Inflammatory macrophage (primary cell): ENCODE data around the gene GET3.
"Not testable (repeated sequence)": the region's sequence is repeated elsewhere in the genome, so short reads cannot be mapped to it uniquely, and the experiment has no call there.

Experiments used
- DNase-seq, 2 donors: peaks; one replicate each; pipeline ENCODE4 v3.0.0-alpha.2; 2020 to 2022
- total RNA-seq, 18 experiments: gene quantifications; one replicate each; lab custom pipeline; 2026; ENCODE audit warnings: mixed read lengths in 6 of 18, inconsistent platforms in 2 of 18; lab: John Stamatoyannopoulos, UW

Gene GET3
- total RNA-seq = 38.7 to 97.1 (median 64.3) reads per million in 18 experiments

DNA sequence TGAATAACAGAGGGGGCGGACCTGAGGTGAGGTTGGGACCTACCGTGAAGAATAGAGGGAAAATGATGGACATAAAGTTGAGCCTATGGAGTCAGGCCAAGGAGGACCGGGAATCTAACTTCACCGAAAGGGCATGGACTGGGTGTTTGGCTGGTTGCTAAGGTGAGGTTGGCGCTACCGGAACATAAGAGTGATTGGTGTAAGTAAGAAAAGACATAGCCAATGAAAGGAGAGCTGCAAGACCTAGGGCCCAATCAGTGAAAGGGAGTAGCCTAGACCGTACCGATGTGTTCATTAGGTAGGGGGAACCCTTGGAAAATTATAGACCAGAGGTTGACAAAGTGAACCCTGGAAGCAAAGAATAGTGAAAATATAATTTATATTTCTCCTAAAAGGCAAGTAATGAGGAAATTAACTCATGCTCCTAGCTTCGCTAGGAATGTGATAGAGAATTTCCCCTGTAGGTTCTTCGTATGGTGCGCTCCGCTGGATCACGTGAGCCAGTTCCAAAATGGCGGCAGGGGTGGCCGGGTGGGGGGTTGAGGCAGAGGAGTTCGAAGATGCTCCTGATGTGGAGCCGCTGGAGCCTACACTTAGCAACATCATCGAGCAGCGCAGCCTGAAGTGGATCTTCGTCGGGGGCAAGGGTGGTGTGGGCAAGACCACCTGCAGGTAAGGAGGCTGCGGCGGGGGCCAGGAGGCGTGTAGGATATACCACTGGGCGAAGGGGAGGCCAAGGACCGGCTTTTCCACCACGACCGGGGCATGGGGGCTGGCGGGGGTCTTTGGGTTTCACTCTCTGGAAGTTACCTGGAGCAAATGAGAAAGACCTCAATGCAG is at the start of gene GET3:
GET3 (plus strand) TSS at position 503 of the 840 bp plus-strand sequence; CDS start at position 512, 9 bp downstream.
- DNase-seq = peak; percentile 96 to 97

DNA sequence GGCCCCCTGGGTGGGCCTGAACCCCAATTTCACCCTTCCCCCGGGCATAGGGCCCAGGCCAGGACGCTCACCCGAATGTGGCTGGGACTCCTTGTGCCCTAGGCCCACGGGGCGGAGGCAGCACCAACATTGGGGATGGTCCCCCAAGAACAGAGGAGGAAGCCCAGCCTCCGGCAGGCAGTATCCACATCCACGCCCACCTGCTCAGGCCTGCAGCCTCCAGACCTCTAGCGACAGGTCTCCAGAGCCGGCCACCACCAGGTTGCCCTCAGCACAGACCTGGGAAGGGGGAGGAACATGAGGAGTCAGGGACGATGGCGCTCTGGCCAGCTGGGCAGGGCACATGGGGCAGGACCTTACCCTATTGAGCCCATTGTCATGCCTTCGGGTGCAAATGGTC is 48.3 kb upstream of the GET3 start:
- no peak for DNase-seq

DNA sequence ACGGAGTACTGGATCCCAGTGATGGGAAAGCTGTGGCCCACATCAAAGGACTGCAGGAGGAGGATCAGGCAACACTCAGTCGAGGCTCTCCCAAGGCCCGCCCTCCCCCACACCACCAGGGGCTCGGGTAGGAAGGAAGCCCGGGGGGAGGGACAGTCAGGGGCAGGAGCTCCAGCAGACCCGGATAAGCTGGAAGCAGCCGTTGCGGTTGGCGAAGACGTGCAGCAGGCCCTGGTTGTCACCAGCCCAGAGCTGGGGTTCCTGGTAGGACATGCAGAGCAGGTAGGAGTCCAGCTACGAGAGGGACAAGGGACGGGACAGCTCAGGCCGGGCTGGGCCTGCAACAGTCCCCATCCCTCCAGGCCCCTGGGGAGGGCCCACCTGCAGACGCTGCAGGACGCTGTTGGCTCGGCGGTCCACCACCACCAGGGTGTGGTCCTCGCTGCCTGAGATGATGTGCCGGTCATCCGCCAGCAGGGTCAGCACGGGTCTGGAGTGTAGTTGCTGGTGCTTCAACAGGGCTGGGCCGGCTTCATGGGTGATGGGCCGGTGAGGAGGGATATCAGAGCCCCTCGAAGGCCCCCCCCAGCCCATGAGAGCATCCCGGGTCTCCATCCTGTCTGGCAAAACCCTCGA is 47.6 kb upstream of the GET3 start:
- no peak for DNase-seq

GRCh38 chr19:12692960-12693359 is 44.3 kb upstream of the GET3 start:
- DNase-seq = no peak

DNA sequence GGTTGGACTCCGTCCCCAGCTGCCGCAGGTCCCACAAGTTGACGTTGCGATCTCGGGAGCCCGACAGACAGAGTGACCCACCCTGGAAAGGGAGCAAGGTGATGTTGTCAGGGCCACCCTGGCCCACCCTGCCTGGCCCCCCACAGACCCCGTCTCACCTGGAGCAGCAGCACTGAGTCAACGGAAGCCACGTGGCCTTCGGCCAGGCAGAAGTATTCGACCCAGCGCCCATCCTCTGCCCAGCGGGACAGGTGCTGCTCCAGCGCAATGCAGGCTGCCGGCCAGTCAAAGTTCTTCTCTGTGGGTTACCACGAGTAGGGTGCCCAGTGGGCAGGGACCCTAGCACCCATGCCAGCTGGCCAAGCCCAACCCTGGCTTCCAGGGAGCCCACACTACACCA is 42.7 kb upstream of the GET3 start:
- no peak for DNase-seq

DNA sequence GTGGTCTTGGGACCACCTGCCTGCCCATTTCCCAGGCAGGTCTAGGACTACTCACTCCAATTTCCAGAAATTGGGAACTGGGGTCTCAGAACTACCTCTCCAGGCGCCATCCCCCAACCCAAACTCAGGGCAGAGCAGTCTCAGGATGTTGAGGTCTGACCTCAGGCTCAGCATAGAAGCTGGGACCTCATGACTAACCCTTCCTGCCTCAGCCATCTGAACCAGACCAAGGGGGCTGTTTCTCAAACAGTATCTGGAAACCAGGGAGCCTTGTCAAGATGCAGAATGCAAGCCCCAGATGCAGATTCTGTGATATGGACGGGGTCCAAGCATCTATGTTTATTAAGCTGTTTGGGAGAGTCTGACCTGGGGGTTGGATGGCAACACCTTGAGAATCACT is 42.2 kb upstream of the GET3 start:
- no peak for DNase-seq

- no peak for DNase-seq
Measured at GRCh38 chr19:12695514-12695913, 41.8 kb upstream of the GET3 start.

DNA sequence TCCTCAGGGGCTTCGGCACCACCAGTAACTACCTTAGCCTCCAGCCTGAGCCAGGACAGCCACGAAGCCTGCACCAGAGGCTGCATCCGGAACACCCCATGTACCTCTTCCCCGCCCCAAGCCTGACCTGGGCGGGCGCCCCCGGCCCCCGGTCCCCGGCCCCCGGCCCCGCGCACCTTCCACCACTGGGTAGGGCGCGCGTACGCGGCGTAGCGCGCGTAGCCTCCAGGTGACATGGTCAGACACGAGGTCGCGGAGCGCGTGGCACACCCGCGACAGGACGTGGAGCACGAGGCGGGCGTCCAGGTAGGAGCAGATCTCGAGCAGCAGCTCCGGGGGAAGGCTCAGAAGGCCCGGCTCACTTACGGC is 41.3 kb upstream of the GET3 start:
- DNase-seq = no peak

DNA sequence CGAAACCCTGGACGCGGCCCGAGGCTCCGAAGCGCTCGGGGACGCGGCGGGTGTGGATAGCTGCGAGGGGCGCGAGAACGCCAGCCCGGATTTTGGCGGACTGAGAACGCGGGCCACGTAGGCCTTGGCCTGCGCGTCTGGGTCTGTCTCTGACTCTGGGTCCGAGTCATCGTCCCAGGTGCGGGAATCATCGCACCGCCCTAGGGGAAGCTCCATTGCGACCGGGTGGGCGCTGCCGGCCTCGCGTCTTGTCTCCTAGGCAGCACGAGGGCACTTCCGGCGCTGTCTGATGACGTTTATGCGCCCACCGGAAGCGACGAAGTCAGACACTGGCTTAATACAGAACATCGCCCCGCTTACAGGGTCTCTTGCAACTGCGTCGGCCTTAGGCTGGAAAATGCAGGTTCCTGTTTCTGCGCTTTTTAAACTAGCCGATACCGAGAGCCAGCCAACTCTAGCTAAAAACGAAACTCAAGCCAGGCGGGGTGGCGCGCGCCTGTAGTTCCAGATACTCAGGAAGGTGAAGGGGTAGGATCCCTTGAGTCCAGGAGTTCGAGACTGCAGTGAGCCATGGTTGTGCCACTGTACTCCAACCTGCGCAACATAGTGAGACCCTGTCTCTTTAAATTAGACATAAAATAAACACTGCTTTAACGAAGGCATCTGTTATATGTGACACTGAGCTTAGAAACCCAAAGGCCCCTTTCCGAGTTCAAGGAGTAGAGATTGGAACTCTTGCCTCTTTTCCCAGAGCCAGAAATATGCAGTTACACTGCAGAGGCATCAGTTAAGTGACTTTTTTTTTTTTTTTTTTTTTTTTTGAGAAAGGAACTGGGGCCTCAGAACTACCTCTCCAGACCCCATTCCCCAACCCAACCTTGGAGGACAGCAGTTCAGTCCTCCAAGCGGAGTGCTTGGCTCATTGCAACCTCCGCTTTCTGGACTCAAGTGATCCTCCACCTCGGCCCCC is 40.6 kb upstream of the GET3 start, which contains the start of gene FBXW9:
FBXW9 (minus strand) TSS at position 266 of the 970 bp plus-strand sequence; CDS start at position 216, 50 bp downstream.
- DNase-seq = peak; percentile 98 to 99

DNA sequence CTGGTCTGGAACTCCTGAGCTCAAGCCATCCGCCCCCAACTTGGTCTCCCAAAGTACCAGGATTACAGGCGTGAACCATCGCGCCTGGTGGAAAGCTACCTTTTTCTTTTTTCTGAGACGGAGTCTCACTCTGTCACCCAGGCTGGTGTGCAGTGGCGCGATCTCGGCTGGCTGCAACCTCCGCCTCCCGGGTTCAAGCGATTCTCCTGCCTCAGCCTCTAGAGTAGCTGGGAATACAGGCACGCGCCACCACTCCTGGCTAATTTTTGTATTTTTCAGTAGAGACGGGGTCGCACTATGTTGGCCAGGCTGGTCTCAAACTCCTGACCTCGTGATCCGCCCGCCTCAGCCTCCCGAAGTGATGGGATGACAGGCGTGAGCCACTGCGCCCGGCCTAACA is 39.9 kb upstream of the GET3 start:
- DNase-seq = not testable (repeated sequence)

GRCh38 chr19:12698138-12698537 is 39.2 kb upstream of the GET3 start:
- no peak for DNase-seq

DNA sequence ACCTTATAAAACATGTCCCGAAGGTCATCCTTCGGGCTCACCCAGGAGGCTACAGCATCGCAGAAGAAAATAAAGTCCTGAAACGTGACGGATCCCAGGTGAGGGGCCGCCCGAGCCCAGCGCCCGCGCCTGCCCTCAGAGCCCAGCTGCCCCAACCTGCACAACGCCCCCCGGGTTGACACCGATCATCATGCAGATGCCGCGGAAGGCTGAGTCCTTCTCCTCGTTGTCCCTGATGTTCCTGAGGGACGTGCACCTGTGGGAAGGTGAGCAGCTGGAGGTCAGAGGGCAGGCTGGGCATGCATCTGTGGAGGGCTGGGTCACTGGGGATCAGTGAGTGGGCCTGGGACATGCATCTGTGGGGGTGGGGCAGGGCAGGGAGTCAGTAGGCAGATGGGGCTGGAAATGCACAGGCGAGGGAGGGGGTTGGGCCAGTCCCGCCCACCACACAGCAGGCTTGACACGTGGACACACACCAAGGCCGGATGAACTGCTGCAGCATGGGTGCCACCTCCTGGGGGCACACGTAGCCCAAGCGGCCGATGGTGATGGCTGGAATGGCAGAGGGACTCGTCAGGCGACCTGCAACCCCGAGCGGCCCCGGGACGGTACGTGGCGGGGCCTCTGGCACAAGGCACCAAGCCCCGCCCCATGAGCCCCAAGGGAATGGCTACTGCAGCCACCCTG is 35.6 kb upstream of the GET3 start:
- no peak for DNase-seq

DNA sequence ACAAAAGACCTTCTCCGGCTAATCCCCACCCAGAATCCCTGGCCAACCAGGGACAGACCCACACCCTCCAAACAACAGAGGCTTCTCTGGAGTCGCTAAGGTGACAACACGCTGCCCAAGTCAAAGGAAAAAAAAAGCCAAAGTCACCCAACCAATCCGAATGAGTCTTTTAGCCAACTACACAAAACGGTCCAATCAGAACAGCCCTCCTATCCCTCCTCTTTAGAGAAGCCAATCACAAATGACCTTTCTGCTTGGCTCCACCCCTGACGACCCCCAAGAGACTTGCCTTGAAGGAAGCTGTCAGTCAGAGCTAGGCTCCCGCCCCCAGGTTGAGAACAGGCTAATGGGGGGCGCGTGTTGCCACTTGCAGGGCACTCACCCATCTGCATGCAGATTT is 34.3 kb upstream of the GET3 start:
- DNase-seq = no peak

GRCh38 chr19:12705169-12705568 is 32.1 kb upstream of the GET3 start:
- DNase-seq = no peak

DNA sequence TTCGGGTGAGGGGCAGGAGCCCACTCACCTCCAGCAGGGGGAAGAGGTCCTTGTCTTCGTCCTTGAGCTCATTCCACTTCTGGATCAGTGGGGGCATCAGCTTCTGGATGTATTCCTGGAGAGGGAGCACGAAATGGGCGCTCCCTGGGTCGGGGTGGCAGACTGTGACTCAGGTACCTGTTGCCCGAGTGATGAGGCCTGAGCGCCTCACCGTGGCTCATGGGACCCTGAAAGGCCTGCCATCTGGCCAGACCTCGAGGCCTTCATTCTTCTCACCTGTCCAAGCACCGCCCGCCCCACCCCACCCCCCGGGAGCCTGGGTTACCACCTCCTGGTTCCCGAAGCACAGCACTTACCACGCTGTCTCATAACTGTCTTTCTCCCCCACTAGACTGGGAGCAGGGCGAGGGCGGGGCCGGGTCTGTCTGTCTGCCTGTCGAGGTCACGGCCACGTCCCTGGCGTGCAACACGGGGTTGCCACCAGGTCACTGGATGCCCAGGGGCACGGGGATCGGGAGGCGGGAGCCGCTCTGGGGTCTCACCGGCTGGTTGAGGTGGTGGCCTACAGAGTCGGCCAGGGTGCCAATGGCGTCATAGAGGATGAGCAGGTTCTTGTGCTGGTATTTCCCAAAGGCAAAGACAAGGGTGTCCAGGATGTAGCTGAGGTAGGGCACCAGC is 31.5 kb upstream of the GET3 start:
- no peak for DNase-seq

- DNase-seq = no peak
Measured at GRCh38 chr19:12706332-12706718, 31.0 kb upstream of the GET3 start.

GRCh38 chr19:12708641-12709040 is 28.7 kb upstream of the GET3 start:
- DNase-seq = no peak

GRCh38 chr19:12711187-12711586 is 26.1 kb upstream of the GET3 start:
- DNase-seq = no peak

GRCh38 chr19:12712077-12712476 is 25.2 kb upstream of the GET3 start:
- DNase-seq = not testable (repeated sequence)

- not testable (repeated sequence) for DNase-seq
Measured at GRCh38 chr19:12713304-12713703, 24.0 kb upstream of the GET3 start.

DNA sequence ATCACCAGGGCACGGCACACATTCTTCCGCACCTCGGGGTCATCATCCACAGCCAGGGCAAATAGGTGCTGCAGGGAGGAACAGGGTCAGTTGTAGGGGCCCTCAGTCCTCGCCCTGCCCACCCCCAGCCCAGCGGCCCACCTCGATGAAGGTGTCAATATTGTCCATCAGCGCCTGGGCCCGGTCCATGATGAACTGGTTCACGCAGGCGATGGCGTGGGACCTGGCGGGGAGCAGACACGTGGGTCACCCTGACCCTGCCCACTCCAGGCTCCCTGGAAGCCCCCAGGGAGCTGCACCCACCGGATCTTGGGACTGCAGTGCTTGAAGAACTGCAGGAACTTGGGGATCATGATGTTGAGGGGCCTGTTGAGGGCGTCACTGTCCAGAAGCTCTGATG is 22.2 kb upstream of the GET3 start:
- DNase-seq = no peak

DNA sequence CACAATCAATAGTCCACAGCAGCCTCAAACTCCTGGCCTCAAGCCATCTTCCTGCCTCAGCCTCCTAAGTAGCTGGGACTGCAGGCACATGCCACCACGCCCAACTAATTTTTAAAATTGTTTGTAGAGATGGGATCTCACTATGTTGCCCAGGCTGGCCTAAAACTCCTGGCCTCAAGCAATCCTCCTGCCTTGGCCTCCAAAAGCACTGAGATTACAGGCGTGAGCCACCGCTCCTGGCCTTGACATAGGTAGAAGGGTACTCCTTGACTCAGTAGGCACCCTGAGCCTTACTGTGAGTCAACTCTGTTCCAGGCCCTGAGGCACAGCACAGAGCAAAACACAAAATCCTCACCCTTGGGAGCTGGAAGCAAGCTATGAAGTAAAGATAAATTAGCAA is 21.4 kb upstream of the GET3 start:
- no peak for DNase-seq
